H9 (cell line): ENCODE measurements around the gene ARHGAP24. TPM values are rescaled to one million over a fixed set of nuclear protein-coding genes. Genes with fewer than 3 reads are reported as not detected.

Source experiments
- DNase-seq: peaks from one replicate; pipeline ENCODE4 v3.0.0-alpha.2; 2017
- H2AFZ ChIP-seq: one replicate; pipeline ENCODE4 v1.6.1; 2013; ENCODE audit warnings: mild to moderate bottlenecking, low read length, control low read depth, moderate library complexity
- H2AK5ac ChIP-seq: 2 replicates; pipeline ENCODE4 v1.6.1; 2013; ENCODE audit warnings: low read length, control low read depth, mixed read lengths; ENCODE audit not compliant: insufficient read length
- H2BK120ac ChIP-seq: one replicate; pipeline ENCODE4 v1.6.1; 2013; ENCODE audit warnings: low read depth, mild to moderate bottlenecking, low read length, control low read depth, inconsistent platforms; ENCODE audit not compliant: poor library complexity, severe bottlenecking
- H2BK12ac ChIP-seq: 2 replicates; pipeline ENCODE4 v1.6.1; 2013; ENCODE audit warnings: low read length, control low read depth, mixed read lengths, low read depth; ENCODE audit not compliant: insufficient read length
- H2BK15ac ChIP-seq: 2 replicates; pipeline ENCODE4 v1.6.1; 2013; ENCODE audit warnings: low read depth, low read length, control low read depth
- H2BK20ac ChIP-seq: one replicate; pipeline ENCODE4 v1.6.1; 2013; ENCODE audit warnings: low read depth, mild to moderate bottlenecking, low read length, control low read depth, inconsistent platforms; ENCODE audit not compliant: poor library complexity, severe bottlenecking
- H2BK5ac ChIP-seq: 2 replicates; pipeline ENCODE4 v1.6.1; 2013; ENCODE audit warnings: low read length, control low read depth, mixed read lengths; ENCODE audit not compliant: insufficient read length
- H3K14ac ChIP-seq: 2 replicates; pipeline ENCODE4 v1.6.1; 2013; ENCODE audit warnings: low read length, control low read depth; ENCODE audit not compliant: insufficient read depth
- H3K18ac ChIP-seq: 2 replicates; pipeline ENCODE4 v1.6.1; 2013; ENCODE audit warnings: low read depth, mild to moderate bottlenecking, mixed read lengths, low read length, control low read depth; ENCODE audit not compliant: insufficient read length
- H3K23ac ChIP-seq: 2 replicates; pipeline ENCODE4 v1.6.1; 2013; ENCODE audit warnings: low read length, control low read depth, mixed read lengths, low read depth; ENCODE audit not compliant: insufficient read length
- H3K23me2 ChIP-seq: 2 replicates; pipeline ENCODE4 v1.6.1; 2013; ENCODE audit warnings: low read depth, mild to moderate bottlenecking, mixed read lengths, low read length, control low read depth; ENCODE audit not compliant: insufficient read length, poor library complexity, severe bottlenecking
- H3K27ac ChIP-seq: 2 replicates; pipeline ENCODE4 v1.5.1; 2013; ENCODE audit warnings: low read length, control low read depth, mixed read lengths, low read depth; ENCODE audit not compliant: insufficient read length
- H3K27me3 ChIP-seq: 2 replicates; pipeline ENCODE4 v1.6.1; 2013; ENCODE audit warnings: low read length, control low read depth, inconsistent platforms; ENCODE audit not compliant: insufficient read depth
- H3K4ac ChIP-seq: 2 replicates; pipeline ENCODE4 v1.6.1; 2013; ENCODE audit warnings: low read depth, mild to moderate bottlenecking, control low read depth, inconsistent platforms, low read length, moderate library complexity
- H3K4me1 ChIP-seq: 2 replicates; pipeline ENCODE4 v1.6.1; 2013; ENCODE audit warnings: low read length, control low read depth, inconsistent platforms; ENCODE audit not compliant: insufficient read depth
- H3K4me2 ChIP-seq: 2 replicates; pipeline ENCODE4 v1.6.1; 2013; ENCODE audit warnings: low read length, control low read depth, mixed read lengths; ENCODE audit not compliant: insufficient read length, insufficient read depth
- H3K56ac ChIP-seq: 2 replicates; pipeline ENCODE4 v1.6.1; 2013; ENCODE audit warnings: low read depth, mild to moderate bottlenecking, mixed read lengths, low read length, control low read depth; ENCODE audit not compliant: insufficient read length
- H3K79me1 ChIP-seq: 2 replicates; pipeline ENCODE4 v1.6.1; 2013; ENCODE audit warnings: low read depth, mild to moderate bottlenecking, moderate library complexity, low read length, control low read depth, inconsistent platforms; ENCODE audit not compliant: insufficient read depth, poor library complexity, severe bottlenecking
- H3K79me2 ChIP-seq: 2 replicates; pipeline ENCODE4 v1.6.1; 2013; ENCODE audit warnings: low read length, control low read depth, inconsistent platforms; ENCODE audit not compliant: insufficient read depth
- H3K9ac ChIP-seq: 2 replicates; pipeline ENCODE4 v1.6.1; 2013; ENCODE audit warnings: low read length, control low read depth, mixed read lengths; ENCODE audit not compliant: insufficient read length; ENCODE audit errors: extremely low read depth
- H3K9me3 ChIP-seq: one replicate; pipeline ENCODE4 v1.6.1; 2013; ENCODE audit warnings: low read depth, low read length, inconsistent platforms; ENCODE audit not compliant: control insufficient read depth
- H3T11ph ChIP-seq: one replicate; pipeline ENCODE4 v1.6.1; 2013; ENCODE audit warnings: mild to moderate bottlenecking, low read length, control low read depth, inconsistent platforms
- H4K20me1 ChIP-seq: one replicate; pipeline ENCODE4 v1.6.1; 2013; ENCODE audit not compliant: control insufficient read depth, insufficient read length, insufficient read depth
- H4K5ac ChIP-seq: 2 replicates; pipeline ENCODE4 v1.6.1; 2013; ENCODE audit warnings: low read depth, mild to moderate bottlenecking, mixed read lengths, low read length, control low read depth; ENCODE audit not compliant: insufficient read length
- H4K8ac ChIP-seq: replicated peaks from 2 replicates; pipeline ENCODE4 v1.6.1; 2013; ENCODE audit warnings: low read length, control low read depth, mixed read lengths, low read depth; ENCODE audit not compliant: insufficient read length
- H4K91ac ChIP-seq: 2 replicates; pipeline ENCODE4 v1.6.1; 2013; ENCODE audit warnings: low read depth, mild to moderate bottlenecking, moderate library complexity, mixed read lengths, low read length, control low read depth; ENCODE audit not compliant: insufficient read length
- H3K27ac Mint-ChIP-seq, 3 experiments: 2 replicates in 2 of 3; 3 replicates in 1 of 3; pipeline ENCODE4 v1.8.0; 2020 to 2021; ENCODE audit warnings: mixed read lengths in 3 of 3, mild to moderate bottlenecking in 1 of 3, moderate library complexity in 1 of 3
- H3K27me3 Mint-ChIP-seq: 2 replicates; pipeline ENCODE4 v1.8.0; 2021; ENCODE audit warnings: low read depth, mild to moderate bottlenecking, moderate library complexity, mixed read lengths
- H3K36me3 Mint-ChIP-seq, 3 experiments: 2 replicates in 2 of 3; 3 replicates in 1 of 3; pipeline ENCODE4 v1.8.0; 2020 to 2021; ENCODE audit warnings: low read depth in 3 of 3, mixed read lengths in 3 of 3; ENCODE audit not compliant: insufficient read depth in 1 of 3
- H3K4me1 Mint-ChIP-seq, 2 experiments: 2 replicates each; pipeline ENCODE4 v1.8.0; 2020; ENCODE audit warnings: mixed read lengths in 2 of 2
- H3K4me3 Mint-ChIP-seq, 2 experiments: 2 replicates in 1 of 2; 3 replicates in 1 of 2; pipeline ENCODE4 v1.8.0; 2020 to 2021; ENCODE audit warnings: mild to moderate bottlenecking in 2 of 2, mixed read lengths in 2 of 2, moderate library complexity in 1 of 2
- H3K9me3 Mint-ChIP-seq, 2 experiments: 2 replicates in 1 of 2; 3 replicates in 1 of 2; pipeline ENCODE4 v1.8.0; 2020; ENCODE audit warnings: mild to moderate bottlenecking in 2 of 2, mixed read lengths in 2 of 2, moderate library complexity in 1 of 2
- WGBS: extraction: QIAGEN DNeasy Blood & Tissue Kit; methylation state at CpG from one replicate; pipeline ENCODE4 v1.1.7; 2013; ENCODE audit warnings: missing lambda C conversion rate, low lambda C conversion rate, mixed read lengths; ENCODE audit not compliant: insufficient read length; ENCODE audit errors: extremely low coverage; 5-methylcytosine and 5-hydroxymethylcytosine counted together
- total RNA-seq: library from RNA; stranded (reverse); gene quantifications from 2 replicates; pipeline ENCODE4 v1.2.1, GENCODE V29; 2021
- TF ChIP-seq, protein P1 (sequence below): fragments of 200-600 bp; sonication (generic); conservative IDR thresholded peaks from 3 replicates; pipeline ENCODE4 v1.8.0; 2021; ENCODE audit warnings: antibody characterized with exemption, mild to moderate bottlenecking

The ARHGAP24 gene
- total RNA-seq, 1 experiment from 2014 or later = 0.37 TPM

DNA sequence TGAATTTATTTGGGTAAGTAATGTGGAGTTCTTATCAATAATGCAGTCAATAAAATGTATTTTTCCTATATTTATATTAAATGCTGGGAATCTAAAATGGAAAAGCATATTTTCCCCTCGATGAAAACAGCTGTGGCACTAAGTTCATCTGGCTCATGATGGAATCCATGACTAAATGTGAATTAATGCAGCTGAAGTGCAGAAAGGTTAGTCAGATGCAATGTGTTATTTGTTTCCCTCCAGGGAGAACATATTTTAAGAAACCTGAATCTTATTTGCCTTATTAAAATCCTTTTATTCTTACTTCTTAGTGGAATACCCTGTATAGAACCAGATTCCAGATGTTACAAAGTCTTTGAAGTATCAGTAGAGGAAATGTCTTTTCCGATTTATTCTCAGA lies 247.9 kb downstream of the ARHGAP24 start:
- H3K36me3 Mint-ChIP-seq = no peaks in the 10 kb centered on the region
- Histone ChIP-seq H3K4ac (no peak overlapping the region), H3K79me2 (no peaks in the 10 kb centered on the region), H2BK5ac (no peak overlapping the region), H4K20me1 (no peaks in the 10 kb centered on the region), H2AFZ (no peak overlapping the region), H3K4me1 (no peaks in the 10 kb centered on the region), H2BK15ac (no peak overlapping the region), H4K5ac (no peak overlapping the region), H4K8ac (no peak overlapping the region), H3K4me2 (no peak overlapping the region), H3K23me2 (no peaks in the 10 kb centered on the region), H4K91ac (no peak overlapping the region), H3K18ac (no peak overlapping the region), H3K56ac (no peak overlapping the region), H3K9ac (no peak overlapping the region), H3K27ac (no peak overlapping the region), H3K79me1 (no peaks in the 10 kb centered on the region), H2BK12ac (no peak overlapping the region), H3K23ac (no peak overlapping the region), H3T11ph (no peak overlapping the region), H2AK5ac (no peak overlapping the region), H3K9me3 (no peaks in the 10 kb centered on the region), H3K27me3 (no peaks in the 10 kb centered on the region), H2BK20ac (no peak overlapping the region), H3K14ac (no peak overlapping the region), H2BK120ac (no peak overlapping the region)
- no peak overlapping the region for H3K4me3 Mint-ChIP-seq
- H3K27me3 Mint-ChIP-seq = no peaks in the 10 kb centered on the region
- TF ChIP-seq, protein P1, sequence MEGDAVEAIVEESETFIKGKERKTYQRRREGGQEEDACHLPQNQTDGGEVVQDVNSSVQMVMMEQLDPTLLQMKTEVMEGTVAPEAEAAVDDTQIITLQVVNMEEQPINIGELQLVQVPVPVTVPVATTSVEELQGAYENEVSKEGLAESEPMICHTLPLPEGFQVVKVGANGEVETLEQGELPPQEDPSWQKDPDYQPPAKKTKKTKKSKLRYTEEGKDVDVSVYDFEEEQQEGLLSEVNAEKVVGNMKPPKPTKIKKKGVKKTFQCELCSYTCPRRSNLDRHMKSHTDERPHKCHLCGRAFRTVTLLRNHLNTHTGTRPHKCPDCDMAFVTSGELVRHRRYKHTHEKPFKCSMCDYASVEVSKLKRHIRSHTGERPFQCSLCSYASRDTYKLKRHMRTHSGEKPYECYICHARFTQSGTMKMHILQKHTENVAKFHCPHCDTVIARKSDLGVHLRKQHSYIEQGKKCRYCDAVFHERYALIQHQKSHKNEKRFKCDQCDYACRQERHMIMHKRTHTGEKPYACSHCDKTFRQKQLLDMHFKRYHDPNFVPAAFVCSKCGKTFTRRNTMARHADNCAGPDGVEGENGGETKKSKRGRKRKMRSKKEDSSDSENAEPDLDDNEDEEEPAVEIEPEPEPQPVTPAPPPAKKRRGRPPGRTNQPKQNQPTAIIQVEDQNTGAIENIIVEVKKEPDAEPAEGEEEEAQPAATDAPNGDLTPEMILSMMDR = no peak
- H3K27ac Mint-ChIP-seq = no peak overlapping the region
- no peak for DNase-seq
- no peaks in the 10 kb centered on the region for H3K9me3 Mint-ChIP-seq
- no peaks in the 10 kb centered on the region for H3K4me1 Mint-ChIP-seq
- no CpG with 5 or more reads among the region's 2 CpGs for WGBS
